WTC11 (cell line): ENCODE data around the gene FAM204A.

Source experiments
- ELF4 ChIP-seq: sonication (generic); formaldehyde crosslinking; IDR thresholded peaks from 2 replicates; pipeline ENCODE4 v1.8.1; 2022; ENCODE audit warnings: low read depth, mild to moderate bottlenecking, moderate library complexity, missing genetic modification reagents
- TF ChIP-seq, protein P1 (sequence below): fragments of 200-600 bp; IDR thresholded peaks from 2 replicates; pipeline ENCODE4 v1.8.0; 2022; ENCODE audit warnings: antibody characterized with exemption
- TF ChIP-seq, protein P2 (sequence below): sonication (generic); formaldehyde crosslinking; conservative IDR thresholded peaks from 2 replicates; pipeline ENCODE4 v1.8.1; 2023; ENCODE audit warnings: mild to moderate bottlenecking, low read depth, missing genetic modification reagents, moderate library complexity

DNA sequence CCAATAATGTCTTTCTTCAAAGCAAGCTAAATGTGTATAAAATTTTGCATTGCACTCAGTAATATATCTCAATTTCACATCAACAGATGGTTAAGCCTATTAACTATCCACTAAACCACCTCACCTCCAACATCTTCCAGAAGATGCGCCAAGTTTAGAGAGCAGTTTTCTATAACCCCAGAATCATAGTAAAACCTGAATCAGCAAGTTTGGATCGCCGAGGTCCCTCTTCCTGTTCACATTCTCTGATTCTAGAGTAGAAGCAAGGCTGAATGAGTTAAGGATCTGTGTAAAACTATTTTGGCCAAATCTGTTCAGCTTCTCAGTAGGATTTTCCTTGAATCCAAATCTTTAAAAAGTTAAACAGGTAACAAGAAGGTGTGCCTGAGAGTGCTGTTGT, 1.4 kb upstream of the FAM204A start:
- TF ChIP-seq, protein P1, sequence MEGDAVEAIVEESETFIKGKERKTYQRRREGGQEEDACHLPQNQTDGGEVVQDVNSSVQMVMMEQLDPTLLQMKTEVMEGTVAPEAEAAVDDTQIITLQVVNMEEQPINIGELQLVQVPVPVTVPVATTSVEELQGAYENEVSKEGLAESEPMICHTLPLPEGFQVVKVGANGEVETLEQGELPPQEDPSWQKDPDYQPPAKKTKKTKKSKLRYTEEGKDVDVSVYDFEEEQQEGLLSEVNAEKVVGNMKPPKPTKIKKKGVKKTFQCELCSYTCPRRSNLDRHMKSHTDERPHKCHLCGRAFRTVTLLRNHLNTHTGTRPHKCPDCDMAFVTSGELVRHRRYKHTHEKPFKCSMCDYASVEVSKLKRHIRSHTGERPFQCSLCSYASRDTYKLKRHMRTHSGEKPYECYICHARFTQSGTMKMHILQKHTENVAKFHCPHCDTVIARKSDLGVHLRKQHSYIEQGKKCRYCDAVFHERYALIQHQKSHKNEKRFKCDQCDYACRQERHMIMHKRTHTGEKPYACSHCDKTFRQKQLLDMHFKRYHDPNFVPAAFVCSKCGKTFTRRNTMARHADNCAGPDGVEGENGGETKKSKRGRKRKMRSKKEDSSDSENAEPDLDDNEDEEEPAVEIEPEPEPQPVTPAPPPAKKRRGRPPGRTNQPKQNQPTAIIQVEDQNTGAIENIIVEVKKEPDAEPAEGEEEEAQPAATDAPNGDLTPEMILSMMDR = no peak
- TF ChIP-seq ELF4 = no peak
- TF ChIP-seq, protein P2, sequence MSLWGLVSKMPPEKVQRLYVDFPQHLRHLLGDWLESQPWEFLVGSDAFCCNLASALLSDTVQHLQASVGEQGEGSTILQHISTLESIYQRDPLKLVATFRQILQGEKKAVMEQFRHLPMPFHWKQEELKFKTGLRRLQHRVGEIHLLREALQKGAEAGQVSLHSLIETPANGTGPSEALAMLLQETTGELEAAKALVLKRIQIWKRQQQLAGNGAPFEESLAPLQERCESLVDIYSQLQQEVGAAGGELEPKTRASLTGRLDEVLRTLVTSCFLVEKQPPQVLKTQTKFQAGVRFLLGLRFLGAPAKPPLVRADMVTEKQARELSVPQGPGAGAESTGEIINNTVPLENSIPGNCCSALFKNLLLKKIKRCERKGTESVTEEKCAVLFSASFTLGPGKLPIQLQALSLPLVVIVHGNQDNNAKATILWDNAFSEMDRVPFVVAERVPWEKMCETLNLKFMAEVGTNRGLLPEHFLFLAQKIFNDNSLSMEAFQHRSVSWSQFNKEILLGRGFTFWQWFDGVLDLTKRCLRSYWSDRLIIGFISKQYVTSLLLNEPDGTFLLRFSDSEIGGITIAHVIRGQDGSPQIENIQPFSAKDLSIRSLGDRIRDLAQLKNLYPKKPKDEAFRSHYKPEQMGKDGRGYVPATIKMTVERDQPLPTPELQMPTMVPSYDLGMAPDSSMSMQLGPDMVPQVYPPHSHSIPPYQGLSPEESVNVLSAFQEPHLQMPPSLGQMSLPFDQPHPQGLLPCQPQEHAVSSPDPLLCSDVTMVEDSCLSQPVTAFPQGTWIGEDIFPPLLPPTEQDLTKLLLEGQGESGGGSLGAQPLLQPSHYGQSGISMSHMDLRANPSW (CRISPR knock-in tag) = no peak
